Tibial nerve (tissue), 4 donors: ENCODE results near the gene GRIK3. TPM values are rescaled to one million over a fixed set of nuclear protein-coding genes. Genes with fewer than 3 reads are reported as not detected.

Experiments used
- DNase-seq, 2 donors: peaks; one replicate each; pipeline ENCODE4 v3.0.0-alpha.2; 2019; ENCODE audit warnings: low spot score in 2 of 2
- H3K27ac ChIP-seq, 4 donors: fragments of 200-600 bp; sonication (generic) in 3 of 4; one replicate each; pipeline ENCODE4 v1.5.1; 2017 to 2019; ENCODE audit warnings: mild to moderate bottlenecking in 1 of 4
- H3K27me3 ChIP-seq, 2 donors: fragments of 200-600 bp; sonication (generic) in 1 of 2; one replicate each; pipeline versions ENCODE4 v1.5.1 to v1.6.0; 2017 to 2019
- H3K36me3 ChIP-seq, 3 donors: fragments of 200-600 bp; sonication (generic); one replicate each; pipeline ENCODE4 v1.5.1; 2018 to 2019
- H3K4me1 ChIP-seq, 4 donors: fragments of 200-600 bp; sonication (generic) in 3 of 4; one replicate each; pipeline ENCODE4 v1.5.1; 2017 to 2019
- H3K4me3 ChIP-seq, 4 donors: fragments of 200-600 bp; sonication (generic) in 3 of 4; one replicate each; pipeline ENCODE4 v1.5.1; 2017 to 2019; ENCODE audit warnings: mild to moderate bottlenecking in 1 of 4, moderate library complexity in 1 of 4
- H3K9me3 ChIP-seq, 4 donors: fragments of 200-600 bp; sonication (generic) in 3 of 4; one replicate each; pipeline ENCODE4 v1.5.1; 2017 to 2019
- EP300 ChIP-seq, 2 donors: sonication (generic); formaldehyde crosslinking; IDR thresholded peaks; one replicate each; pipeline ENCODE4 v1.6.1; 2017; ENCODE audit warnings: antibody characterized with exemption in 2 of 2, mild to moderate bottlenecking in 1 of 2
- POLR2A ChIP-seq, 2 donors: fragments of 450-650 bp; IDR thresholded peaks; one replicate each; pipeline ENCODE4 v1.6.1; 2017; ENCODE audit warnings: antibody characterized with exemption in 2 of 2, mild to moderate bottlenecking in 2 of 2, moderate library complexity in 2 of 2
- WGBS, 2 donors: methylation state at CpG; one replicate each; pipeline ENCODE4 v1.1.5; 2018; 5-methylcytosine and 5-hydroxymethylcytosine counted together
- total RNA-seq, 4 donors: library from RNA; depleted of rRNA; stranded (reverse); fragments of >200 nt; gene quantifications; one replicate each; pipeline ENCODE4 v1.1.0, GENCODE V29; 2016
- TF ChIP-seq, protein P1 (sequence below), 5 experiments: fragments of 200-600 bp in 3 of 5; fragments of 450-650 bp in 2 of 5; sonication (generic) in 3 of 5; IDR thresholded peaks; one replicate each; pipeline ENCODE4 v1.5.1; 2016 to 2019; ENCODE audit warnings: antibody characterized with exemption in 5 of 5, mild to moderate bottlenecking in 3 of 5, moderate library complexity in 2 of 5

The GRIK3 gene
- total RNA-seq, 4 donors from 2014 or later = 12.8 to 26.2 (median 21.7) TPM

DNA sequence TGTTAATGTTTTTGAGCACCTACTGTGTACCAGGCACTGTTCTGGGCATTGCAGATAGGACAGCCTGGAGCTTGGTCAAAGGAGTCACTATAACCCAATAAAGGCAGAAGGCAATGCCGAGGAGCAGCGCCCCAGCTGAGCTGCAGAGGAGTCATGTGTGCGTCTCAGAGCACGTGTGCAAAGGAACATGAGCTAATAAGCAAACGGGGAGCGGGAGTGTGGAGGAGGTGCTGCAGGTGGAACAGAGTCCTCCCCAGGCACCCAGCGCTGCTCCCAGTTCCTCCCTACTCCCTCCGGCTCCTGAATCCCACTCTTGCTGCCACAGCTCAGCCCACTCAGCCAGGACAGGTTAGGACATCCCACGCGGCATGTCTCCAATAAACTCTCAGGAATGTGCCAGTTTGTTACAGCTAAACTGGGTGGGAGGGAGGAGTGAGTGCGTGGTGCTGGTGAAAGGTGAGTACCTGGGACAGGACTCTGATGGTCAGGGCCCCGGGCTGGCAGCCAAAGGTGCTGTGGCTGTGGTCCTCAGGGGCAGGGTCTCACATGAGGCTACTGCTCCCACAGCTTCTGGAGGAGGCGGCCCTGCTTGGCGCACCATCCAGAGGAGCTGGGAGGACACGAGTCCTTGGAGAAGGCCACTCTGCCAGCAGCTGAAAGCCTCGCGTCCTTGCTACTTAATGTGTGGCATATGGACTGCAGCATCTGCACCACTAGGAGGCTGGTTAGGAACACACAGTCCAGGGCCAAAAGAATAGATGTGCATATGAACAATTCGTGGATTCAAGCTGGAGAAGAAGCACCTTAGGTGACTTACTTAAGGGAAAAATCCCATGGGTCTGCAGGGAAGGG lies 52.3 kb downstream of the GRIK3 start:
- DNase-seq = no peak
- TF ChIP-seq EP300 (IDR thresholded peaks at IDR 0.05) (no peak), POLR2A (IDR thresholded peaks at IDR 0.05) (no peak)
- TF ChIP-seq, protein P1, sequence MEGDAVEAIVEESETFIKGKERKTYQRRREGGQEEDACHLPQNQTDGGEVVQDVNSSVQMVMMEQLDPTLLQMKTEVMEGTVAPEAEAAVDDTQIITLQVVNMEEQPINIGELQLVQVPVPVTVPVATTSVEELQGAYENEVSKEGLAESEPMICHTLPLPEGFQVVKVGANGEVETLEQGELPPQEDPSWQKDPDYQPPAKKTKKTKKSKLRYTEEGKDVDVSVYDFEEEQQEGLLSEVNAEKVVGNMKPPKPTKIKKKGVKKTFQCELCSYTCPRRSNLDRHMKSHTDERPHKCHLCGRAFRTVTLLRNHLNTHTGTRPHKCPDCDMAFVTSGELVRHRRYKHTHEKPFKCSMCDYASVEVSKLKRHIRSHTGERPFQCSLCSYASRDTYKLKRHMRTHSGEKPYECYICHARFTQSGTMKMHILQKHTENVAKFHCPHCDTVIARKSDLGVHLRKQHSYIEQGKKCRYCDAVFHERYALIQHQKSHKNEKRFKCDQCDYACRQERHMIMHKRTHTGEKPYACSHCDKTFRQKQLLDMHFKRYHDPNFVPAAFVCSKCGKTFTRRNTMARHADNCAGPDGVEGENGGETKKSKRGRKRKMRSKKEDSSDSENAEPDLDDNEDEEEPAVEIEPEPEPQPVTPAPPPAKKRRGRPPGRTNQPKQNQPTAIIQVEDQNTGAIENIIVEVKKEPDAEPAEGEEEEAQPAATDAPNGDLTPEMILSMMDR (IDR thresholded peaks at IDR 0.05) = no peak
- 63% methylated on average over 16 to 18 of the region's 18 CpGs for WGBS, 2 donors
- H3K4me3 ChIP-seq = no peak overlapping the region
- no peak overlapping the region for H3K27ac ChIP-seq
- peaks cover 0 to 8% (median 0%) of the 10 kb centered on the region in 4 donors for H3K9me3 ChIP-seq
- H3K27me3 ChIP-seq = no peaks in the 10 kb centered on the region
- H3K36me3 ChIP-seq = no peaks in the 10 kb centered on the region
- peaks cover 0 to 47% (median 4%) of the 10 kb centered on the region in 4 donors for H3K4me1 ChIP-seq

DNA sequence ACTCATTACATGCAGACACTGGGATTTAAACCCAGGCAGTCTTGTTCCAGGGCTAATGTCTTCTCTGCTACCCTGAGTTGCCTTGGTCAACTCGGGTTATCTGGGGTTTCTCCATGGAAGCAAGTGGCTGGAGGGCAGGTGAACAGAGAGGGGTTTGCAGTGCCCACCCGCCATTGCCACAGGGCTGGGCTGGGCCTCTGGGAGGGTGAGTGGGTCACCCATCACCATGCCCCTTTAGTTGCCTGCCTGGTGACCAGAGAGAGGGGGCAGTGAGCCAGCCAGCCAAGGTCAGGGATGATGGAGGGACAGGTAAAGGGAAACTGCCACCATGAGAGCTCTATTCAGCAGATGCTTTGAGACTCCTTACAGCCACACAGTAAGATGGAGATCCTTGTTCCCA lies 53.2 kb downstream of the GRIK3 start:
- WGBS, 2 donors = 78 to 89% methylated on average over 2 of the region's 2 CpGs
- no peaks in the 10 kb centered on the region for H3K27me3 ChIP-seq
- peaks cover 0 to 41% (median 4%) of the 10 kb centered on the region in 4 donors for H3K4me1 ChIP-seq
- H3K4me3 ChIP-seq = no peak overlapping the region
- no peak overlapping the region for H3K27ac ChIP-seq
- peaks cover 0 to 8% (median 0%) of the 10 kb centered on the region in 4 donors for H3K9me3 ChIP-seq
- H3K36me3 ChIP-seq = no peaks in the 10 kb centered on the region
- no peak for DNase-seq
- no peak for TF ChIP-seq POLR2A (IDR thresholded peaks at IDR 0.05)

DNA sequence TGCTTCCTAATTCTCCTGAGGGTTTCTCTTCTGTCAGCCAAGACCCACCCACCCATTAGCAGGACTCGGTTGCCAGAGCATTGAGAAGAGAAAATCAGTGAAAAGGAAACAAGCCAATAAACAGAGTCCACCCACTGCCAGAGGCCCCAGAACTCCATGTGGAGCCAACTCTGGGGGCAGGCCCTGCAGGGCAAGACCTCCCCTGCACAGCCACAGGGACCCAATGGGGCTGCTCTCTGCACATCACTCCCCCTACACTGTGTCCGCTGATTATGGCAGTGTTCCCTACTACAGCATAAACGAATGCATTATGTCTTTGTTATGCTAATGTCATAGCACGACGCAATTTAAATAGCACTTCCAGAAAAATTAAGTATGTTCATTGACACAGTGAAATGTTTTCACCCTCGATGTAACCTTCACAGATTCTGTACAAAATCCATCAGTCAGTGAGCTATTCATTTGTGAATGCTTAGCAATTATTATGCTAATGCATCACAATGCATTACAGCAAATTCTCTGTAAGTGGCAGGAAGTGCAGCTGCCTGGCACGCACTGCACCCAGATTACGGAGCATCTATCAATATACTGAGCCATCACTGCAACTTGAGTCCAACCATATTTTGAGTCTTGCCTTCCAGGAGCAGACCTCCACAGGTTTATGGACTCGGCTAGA lies 56.4 kb downstream of the GRIK3 start:
- peak overlapping the region in 1 of 4 donors; percentile 60 for H3K27ac ChIP-seq
- H3K9me3 ChIP-seq = peaks cover 0 to 8% (median 0%) of the 10 kb centered on the region in 4 donors
- no peaks in the 10 kb centered on the region for H3K27me3 ChIP-seq
- WGBS, 2 donors = 46 to 50% methylated on average over 9 of the region's 9 CpGs
- DNase-seq = no peak
- peaks cover 0 to 17% (median 0%) of the 10 kb centered on the region in 4 donors for H3K4me1 ChIP-seq
- H3K4me3 ChIP-seq = no peak overlapping the region
- no peaks in the 10 kb centered on the region for H3K36me3 ChIP-seq
- TF ChIP-seq EP300 (IDR thresholded peaks at IDR 0.05) (no peak), POLR2A (IDR thresholded peaks at IDR 0.05) (no peak)
- TF ChIP-seq, protein P1 (IDR thresholded peaks at IDR 0.05) = no peak

DNA sequence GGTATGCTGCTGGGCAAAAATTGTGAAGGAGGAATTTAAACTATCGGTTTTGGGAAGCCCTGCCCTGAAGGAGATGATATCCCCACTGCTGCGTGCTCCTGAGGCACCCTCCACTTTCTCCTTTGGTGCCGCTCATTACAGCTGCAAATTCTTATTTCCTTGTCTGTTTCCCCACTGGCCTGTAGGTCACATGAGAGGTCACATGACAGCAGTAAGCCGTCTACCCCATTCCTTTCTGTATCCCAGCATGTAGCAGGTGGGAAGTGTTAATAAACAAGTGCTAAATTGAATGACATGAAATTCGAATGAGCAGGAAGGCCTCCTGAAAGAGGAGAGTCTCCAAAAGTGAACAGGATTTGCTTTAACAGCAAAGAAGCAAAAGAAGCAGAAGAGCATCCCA lies 58.7 kb downstream of the GRIK3 start:
- peaks cover 0 to 8% (median 0%) of the 10 kb centered on the region in 4 donors for H3K9me3 ChIP-seq
- H3K4me1 ChIP-seq = peaks cover 0 to 3% (median 0%) of the 10 kb centered on the region in 4 donors
- TF ChIP-seq EP300 (IDR thresholded peaks at IDR 0.05) (no peak), POLR2A (IDR thresholded peaks at IDR 0.05) (no peak)
- TF ChIP-seq, protein P1 (IDR thresholded peaks at IDR 0.05) = no peak
- H3K27ac ChIP-seq = peak overlapping the region in 1 of 4 donors; percentile 17
- DNase-seq = no peak
- H3K27me3 ChIP-seq = no peaks in the 10 kb centered on the region
- no peak overlapping the region for H3K4me3 ChIP-seq
- H3K36me3 ChIP-seq = no peaks in the 10 kb centered on the region
- WGBS, 2 donors = 47 to 52% methylated on average over 5 of the region's 5 CpGs

DNA sequence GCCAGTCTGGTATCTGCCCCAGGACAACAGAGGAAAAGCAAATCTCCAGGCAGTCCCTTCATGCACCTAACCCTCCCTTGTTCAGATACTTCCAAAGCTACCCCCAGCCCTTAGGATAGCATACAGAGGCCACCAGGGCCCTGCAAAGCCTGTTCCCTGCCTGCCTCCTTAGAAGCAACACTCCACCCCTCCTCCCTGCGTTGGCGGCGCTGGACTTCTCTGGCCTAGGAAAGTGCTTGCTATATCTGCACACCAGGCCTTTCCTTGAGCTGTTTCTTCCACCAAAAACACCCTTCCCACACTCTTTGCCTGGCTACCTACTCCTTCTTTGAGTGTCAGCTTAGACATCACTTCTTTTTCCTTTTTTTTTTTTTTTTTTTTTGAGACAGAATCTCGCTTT lies 61.3 kb downstream of the GRIK3 start:
- TF ChIP-seq, protein P1 (IDR thresholded peaks at IDR 0.05) = no peak
- H3K9me3 ChIP-seq = peaks cover 0 to 1% (median 0%) of the 10 kb centered on the region in 4 donors
- H3K27ac ChIP-seq = no peak overlapping the region
- no peak overlapping the region for H3K4me3 ChIP-seq
- H3K27me3 ChIP-seq = no peaks in the 10 kb centered on the region
- WGBS, 2 donors = 90 to 92% methylated on average over 4 of the region's 4 CpGs
- no peaks in the 10 kb centered on the region for H3K36me3 ChIP-seq
- peaks cover 0 to 3% (median 0%) of the 10 kb centered on the region in 4 donors for H3K4me1 ChIP-seq
- no peak for DNase-seq
